NCI-H1436 treated with DMSO at 0.1 percent for 48 hours (cell line): ENCODE measurements around the gene SHROOM2.

Experiments used
- DNase-seq: peaks from one replicate; lab custom pipeline; 2025; lab: John Stamatoyannopoulos, UW

Gene SHROOM2

DNA sequence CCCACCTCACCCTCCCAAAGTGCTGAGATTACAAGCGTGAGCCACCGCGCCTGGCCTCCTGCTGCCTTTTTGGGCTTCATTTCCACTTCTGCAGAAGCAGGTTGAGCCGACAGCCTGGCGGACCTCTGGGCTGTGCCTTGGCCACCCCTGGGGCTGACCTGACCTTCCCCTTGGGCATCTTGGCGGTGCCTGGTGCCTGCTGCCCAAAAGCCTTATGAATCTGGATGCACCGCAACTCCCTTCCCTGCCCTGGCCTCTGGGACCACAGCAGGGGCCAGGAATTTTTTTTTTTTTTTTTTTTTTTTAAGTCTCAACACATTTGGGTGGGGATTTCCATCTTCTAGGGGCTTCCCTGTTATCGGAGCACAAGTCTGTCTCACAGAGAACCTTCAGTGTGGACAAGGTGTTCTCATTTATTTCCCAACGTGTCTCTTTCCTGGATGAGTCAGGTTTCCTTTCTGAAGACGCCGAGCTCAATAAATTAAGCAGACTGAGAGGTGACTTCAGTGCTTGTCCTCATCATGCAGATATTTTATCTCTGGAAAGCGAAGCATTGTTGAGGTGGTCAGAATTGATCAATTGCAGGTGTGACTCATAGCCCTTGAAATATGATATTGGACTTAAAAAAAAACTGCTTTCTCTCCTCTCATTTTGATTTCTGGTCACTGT lies 79.7 kb downstream of the SHROOM2 start:
- DNase-seq: no peak

DNA sequence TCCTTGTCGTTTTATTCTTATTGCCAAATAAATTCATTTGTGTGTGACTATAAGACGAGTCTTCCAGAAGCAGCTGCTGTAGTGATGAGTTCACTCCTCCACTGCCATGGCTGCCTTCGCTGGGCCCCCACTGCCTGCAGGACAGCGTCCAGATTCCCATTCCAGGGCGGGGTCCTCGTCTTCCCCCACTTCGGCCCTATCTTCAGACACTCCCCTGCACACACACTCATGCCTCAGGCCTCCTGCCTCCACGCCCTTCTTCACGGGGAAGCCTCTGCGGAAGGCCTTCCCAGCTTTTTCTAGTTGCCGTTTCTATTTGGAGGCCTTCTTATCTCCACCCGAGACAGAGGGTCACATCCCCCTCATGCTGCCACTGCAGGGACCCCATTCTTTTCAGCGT lies 80.4 kb downstream of the SHROOM2 start:
- no peak for DNase-seq

DNA sequence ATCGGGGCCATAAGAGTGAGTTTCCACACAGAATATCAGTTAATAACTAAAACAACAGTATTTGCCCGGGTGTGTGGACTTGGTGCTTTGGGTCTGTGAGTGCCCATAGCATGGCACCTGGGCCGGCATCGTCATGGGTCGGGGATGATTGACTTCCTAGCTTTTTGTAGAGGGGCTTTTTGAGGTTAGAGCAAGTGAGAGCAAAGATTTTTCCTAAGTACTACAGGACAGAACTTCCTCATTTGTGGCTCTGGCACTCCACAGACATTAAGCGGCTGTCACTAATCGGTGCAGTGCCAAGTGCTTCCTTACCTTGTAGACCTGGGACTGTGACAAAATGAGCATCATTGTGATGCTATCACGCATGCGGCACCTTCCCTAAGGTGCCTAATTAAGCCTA lies 81.0 kb downstream of the SHROOM2 start:
- no peak for DNase-seq

DNA sequence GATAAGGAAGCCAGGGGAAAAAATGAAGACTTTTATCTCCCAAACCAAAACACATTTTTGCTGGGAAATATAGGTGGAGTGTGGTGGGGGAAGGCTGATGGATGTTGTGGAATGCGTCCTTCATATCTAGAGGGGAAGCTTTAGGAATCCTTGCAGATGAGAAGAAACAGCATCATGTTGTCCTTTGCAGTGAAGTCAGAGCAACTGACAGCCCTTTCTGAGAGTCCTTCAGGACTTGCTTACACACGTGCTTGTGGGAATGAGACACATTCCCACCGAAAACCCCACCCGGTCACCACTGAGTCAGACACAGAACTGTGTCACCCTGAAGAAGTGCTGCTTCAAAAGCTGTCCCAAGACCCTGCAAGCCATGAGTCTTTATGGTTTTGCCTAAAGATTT lies 81.5 kb downstream of the SHROOM2 start:
- no peak for DNase-seq

DNA sequence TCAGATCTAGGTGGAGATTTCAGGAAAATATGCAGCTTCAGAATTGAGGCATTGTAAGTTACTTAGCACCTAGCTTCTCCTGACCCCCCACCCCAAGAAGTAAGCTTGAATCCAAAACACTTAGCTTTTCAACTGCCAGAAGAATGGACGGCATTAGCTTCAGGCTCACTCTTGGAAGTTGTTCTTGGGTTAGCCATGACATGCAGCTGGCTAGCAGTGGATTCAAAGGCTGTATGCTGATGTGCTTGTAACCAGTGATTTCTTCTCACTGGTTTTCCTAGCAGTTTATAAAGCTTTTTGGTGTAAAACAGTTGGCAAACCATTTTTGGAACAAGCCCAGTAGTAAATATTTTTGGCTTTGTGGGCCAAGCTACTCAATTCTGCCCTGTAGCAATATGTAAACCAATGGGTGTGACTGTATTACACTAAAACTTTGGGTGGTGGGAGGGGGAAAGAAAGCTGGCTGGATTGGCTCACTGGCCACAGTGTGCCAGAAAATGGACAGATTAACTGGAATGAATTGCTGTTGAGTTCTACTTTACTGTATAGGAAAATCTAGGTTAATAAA lies 85.6 kb downstream of the SHROOM2 start:
- no peak for DNase-seq

DNA sequence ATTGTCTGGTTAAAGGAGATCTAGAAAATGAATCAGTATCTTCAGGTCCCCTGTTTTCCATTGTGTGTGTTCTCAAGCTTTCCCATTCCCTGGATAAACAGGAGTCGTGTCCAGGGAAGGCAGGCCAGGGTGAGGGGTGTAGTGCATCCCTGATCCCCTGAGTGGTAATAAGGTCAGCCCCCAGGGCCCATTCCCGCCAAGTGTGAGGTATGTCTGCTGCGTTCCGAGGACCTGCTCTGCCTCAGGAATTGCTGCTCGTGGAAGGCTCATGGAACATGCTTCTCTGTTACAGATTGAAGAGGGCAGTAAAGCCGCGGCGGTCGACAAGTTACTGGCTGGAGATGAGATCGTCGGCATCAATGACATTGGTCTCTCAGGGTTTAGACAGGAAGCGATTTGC lies 87.1 kb downstream of the SHROOM2 start:
- DNase-seq: no peak

DNA sequence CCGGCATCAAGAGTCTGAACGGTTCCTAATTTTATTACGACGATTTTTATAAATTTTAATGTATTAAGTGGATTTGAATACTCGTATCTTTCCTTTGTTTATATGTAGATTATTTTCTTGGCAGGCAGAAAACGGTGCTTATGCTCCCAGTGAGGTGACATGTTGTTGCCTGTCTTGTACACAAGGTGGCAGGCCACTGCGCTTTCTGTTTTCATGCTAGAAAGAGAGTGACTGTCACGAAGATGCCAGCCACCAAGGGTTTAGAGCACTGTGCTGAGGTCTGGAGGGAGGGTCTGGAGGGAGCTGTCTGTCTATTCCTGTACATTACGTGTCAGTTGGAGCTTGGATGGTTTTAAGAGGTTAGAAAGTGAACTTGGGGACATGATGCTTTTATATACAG lies 87.7 kb downstream of the SHROOM2 start:
- DNase-seq: no peak

DNA sequence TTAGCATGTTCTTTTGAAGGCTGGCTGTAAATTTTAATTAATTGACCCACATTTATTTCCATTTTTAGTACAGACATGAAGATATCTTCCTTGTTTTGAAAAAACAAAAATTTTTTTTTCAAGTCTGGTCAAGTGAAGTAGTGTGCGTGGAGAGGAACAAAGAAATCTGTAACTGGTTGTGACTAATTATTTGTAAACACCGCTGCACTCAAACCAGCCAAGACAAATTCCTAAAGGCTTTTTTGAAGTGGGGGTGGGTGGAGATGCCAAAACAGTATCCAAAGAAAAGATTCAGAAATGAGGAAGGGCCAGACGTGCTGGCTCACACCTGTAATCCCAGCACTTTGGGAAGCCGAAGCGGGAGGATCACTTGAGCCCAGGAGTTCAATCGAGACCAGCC lies 88.3 kb downstream of the SHROOM2 start:
- no peak for DNase-seq

DNA sequence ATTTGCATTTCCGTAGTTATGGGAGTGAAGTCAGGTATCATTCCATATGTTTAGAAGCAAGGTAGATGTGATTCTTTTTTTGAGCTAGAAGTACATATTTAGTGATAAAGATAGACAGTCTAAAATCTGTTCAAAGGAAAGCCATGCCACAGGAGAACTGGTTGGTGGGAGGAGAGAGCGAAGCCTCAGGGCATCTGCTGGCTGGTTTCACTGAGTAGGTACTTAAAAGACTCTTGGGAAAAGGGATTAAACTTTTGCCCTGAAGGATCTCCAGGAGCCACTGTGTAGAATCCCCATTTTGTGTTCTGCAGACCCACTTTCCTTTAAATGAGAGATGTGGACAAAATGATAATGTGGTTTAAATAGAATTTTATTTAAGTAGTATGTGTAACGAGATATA lies 89.6 kb downstream of the SHROOM2 start:
- no peak for DNase-seq

DNA sequence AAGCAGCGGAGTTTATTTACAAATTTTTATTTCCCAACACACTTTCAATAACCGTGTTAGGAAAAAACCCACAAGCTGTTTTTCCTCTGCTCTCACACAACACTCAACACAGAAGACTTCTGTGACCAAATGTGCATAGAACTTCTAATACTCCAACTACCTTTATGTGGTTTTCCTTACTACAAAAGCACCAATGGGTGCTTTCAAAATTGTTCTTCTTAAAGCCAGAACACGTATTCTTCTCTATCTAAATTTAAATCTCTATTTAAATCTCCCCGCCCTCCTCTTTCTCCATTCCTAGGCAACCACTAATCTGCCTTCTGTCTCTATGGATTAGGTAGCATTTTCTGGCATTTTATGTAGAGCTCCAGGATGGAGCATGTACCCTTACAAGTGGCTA lies 90.0 kb downstream of the SHROOM2 start:
- DNase-seq: no peak

DNA sequence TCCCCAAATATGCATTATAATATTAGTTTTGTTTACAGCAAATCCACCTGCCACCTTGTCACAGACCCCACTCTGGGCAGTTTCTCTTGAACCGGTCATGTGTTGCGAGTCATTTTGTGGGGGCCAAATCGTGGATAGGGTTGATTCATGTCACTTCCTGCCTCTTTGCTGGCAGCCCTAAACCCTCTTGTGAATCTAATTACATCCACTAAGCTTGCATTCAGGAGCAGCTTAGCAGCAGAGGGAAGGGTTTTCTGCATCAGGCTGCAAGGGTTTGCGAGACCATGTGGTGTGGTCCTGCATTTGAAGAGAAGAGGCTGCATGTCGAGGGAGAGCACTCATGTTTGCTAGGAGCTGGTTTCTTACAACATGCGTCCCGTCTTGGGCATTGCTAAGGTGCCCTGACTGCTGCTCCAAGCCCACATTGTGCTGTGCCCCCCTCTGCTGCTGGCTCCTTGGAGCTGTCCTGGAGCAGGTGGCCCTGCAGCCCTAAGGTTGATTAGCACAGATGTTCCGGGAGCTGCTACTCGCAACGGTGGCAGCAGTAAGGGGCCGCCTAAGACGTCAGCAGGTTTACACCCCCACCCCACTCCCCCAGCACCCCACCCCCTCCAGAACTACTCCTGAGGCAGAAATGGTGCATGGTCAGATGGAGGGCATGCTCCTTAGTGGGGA lies 92.1 kb downstream of the SHROOM2 start:
- DNase-seq: peak; percentile 56

DNA sequence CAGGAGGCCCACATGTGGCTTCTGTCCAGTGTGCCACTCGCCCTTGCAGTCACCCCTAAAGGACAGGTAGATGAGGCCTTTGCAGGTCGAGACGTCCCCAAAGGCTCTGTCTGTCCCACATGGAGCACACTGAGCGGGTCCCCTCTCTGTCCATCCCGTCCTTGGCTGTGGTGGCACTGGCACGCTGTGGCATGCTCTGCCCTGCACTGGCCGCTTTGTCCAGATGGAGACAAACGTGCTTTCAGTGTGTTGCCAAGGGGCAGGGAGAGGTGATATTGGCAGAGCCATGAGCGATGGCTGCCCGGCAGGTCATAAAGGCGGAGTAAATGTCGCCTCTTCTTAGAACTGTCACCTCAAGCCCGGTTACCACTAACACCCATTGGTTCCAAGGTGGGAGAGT lies 94.0 kb downstream of the SHROOM2 start:
- DNase-seq: no peak

DNA sequence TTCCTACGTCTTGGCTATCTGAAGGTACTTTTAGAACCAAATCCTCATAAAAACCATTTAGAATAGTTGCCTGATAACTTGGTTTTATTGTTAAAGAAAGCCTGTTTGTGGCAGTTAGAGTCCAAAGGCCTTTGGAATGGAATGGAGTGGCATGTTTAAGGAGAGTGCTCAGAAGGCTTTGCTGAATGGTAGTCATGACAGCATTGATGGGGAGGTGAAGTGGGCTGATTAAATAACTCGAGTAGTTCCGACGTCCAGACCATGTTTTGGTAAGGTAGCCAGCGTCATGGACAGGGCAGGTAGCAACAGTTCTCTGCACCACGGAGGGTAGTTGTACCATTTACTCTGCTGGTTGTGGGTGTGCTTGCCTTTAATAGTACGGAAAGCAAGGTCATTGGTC lies 94.6 kb downstream of the SHROOM2 start:
- no peak for DNase-seq

DNA sequence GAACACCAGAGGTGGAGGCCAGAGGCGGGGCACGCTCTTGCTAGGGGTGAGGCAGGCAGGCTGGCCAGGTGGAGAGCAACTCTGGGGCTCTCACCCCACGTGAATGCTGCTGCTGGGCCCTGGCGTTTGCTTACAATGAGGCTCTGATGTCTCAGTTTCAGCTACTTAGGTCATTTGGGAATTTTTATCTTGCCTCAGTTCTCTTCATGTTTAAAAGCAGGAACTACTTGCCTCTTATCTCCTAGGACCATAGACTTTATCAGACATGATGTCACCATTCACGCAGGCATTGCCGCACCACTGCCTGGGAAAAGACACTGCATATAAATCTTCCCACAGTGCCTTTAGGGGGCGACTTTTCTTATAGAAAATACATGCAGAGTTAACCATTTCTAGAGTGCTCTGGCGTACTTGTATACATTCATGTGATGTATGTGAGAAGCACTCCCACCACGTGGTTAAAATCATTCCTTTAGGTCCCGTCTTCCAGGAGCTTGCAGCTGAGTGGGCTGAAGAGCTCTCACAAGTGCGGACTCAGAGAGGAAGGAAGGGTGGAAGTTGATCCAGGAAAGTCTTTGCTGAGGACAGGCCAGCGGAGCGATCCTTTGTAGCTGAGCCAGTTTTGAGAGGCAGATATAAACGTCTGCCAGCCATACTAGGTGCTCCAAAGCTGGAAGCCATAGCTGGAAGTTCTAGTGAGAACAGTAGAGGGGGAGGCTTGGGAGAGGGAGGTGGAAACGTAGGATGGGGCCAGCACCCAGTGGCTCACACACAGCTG lies 96.6 kb downstream of the SHROOM2 start:
- no peak for DNase-seq

DNA sequence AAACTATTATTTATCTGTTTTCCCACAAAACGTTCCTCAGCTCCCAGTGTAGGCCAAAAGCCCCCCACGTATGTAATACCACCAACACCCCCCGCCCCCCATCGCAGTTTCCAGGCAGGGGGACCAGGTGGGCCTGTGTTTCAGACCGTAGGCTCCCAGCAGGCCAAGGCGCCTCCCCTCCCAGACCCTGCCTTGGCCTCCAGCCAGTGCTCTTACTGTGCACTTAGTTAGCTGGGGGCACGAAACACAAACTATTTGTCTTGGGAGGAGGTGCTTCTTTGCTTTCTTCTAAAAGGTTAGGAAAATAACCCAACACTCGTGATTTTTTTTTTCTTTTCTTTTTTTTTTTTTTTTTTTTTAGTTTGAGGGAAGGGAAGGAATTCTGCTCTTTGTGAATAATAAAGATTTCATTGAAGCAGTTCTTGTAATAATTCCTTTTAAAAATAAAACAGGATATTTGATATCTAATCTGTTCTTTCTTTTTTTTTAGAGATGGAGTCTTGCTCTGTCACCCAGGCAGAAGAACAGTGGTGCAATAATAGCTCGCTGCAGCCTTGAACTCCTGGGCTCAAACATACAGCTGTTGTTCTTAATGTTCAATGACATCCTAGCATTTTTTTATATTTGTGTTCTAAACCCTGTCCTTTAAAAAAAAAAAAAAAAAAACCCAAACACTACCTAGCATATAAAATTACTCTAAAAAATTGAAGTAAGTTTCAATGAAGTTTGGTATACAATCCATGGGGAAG lies 98.0 kb downstream of the SHROOM2 start:
- DNase-seq: no peak

DNA sequence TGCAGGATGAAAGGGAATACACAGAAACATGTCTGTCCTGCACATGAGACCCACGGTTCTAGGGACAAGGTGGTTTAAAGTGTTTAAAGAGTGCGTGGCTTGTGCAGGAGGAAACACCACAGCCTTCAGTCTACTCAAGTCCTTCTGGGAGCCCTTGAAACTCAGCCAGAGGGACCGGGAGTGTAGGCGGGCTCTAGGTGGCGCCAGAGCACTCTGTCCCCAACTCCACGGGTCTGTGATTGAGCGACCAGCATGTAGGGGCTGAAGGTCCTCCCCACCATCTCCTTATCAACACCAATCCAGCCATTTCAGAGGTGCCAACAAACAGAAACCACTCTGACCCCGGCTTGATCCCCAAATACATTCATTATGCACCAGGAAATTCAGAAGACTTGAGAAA lies 98.9 kb downstream of the SHROOM2 start:
- peak; percentile 15 for DNase-seq

DNA sequence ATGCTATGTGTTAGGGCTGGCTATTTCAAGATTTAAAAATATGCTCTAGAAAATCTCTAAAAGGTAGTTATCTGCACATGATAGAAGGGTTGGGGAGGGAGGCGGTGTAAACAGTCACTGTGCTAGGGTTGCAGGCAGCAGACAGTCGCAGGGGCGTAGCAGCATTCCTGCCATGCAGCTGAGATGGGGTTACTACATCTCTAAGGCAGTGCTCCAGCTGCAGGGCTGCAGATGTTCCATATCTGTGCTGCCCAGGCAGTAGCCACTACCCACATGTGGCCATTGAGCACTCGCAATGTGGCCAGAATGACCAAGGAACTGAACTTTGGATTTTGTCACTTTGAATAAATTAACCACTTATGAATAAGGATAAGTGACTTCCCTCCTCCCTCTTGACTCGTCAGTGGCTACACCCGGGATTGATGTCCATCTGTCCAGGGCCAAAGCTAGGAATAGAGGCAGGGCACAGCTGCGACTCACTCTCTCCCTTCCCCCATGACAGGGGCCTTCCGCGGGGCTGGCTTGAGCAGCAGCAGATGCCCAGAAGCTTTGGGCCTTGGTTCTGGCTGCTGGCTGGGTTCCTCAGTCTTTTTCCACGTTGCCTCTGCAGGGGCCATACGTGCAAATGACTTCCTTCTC lies 101.5 kb downstream of the SHROOM2 start:
- no peak for DNase-seq

DNA sequence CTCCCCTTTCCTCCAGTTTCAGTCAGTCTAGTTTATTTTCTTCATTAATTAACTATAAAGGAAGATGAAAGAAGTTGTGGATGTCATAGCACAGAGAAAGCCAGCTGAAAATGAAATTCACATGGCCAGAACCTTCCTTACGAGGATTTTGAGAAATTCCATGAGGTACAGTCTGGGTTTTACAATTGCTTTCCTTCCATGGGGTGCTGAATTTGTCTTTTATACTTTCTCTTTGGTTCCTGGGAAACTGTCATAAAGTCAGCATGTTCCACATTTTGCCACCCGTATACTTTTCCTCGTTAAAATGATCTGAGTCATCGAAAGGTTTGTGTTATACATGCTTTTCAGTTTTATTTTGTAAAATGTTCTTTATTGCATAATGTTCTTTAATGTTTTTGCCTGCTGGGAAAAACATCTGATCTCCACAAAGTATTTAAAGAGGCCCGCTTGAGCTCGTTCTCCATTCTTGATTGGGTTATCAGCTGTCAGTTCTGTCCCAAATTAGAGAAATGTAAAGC lies 102.8 kb downstream of the SHROOM2 start:
- no peak for DNase-seq

DNA sequence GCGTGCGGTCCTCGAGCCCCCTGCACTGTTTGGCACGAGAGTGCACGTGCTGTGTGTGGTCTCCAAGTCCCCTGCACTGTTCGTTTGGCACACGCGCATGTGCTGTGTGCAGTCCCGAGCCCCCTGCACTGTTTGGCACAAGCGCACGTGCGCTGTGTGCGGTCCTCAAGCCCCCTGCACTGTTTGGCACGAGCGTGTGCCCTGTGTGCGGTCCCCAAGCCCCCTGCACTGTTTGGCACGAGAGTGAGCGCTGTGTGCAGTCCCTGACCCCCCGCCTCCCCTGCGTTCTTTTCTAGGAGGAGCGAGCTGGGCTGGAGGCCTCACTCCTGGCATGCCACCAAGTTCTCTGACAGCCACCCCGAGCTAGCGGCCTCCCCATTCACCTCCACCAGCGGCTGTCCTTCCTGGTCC lies 104.5 kb downstream of the SHROOM2 start:
- no peak for DNase-seq

DNA sequence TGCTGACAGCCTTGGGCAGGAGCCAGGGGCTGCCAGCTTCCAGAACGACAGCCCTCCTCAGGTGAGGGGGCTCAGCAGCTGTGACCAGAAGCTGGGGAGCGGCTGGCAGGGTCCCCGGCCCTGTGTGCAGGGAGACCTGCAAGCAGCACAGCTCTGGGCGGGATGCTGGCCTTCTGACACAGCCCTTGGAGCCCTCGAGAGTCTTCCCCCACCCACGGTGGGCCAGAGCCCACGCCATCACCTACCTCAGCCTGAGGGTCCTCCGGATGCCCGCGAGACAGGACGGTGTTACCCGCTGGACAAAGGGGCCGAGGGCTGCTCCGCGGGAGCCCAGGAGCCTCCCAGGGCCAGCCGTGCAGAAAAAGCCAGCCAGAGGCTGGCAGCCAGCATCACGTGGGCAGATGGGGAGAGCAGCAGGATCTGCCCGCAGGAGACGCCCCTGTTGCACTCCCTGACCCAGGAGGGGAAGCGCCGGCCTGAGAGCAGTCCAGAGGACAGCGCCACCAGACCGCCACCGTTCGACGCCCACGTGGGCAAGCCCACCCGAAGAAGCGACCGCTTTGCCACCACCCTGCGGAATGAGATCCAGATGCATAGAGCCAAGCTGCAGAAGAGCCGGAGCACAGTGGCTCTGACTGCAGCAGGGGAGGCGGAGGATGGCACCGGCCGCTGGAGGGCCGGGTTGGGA lies 109.1 kb downstream of the SHROOM2 start:
- no peak for DNase-seq

DNA sequence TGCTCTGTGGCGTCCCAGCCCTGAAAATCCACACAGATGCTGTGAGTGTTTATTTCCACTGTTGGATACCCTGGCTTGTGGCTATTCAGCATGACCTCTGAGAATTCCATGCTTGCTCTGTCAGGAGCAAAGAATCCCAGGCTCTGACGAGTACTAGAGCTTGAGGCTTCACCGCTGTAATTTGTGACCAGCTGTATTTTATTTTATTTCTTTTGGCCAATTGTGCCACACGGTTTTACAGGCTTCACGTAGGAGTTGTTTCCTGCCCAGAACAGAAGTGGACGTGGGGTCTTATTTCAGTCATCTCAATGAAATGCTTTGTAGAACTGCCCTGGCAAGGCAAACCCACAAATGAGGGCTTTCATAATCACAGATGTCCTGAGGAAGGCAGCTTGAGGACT lies 111.5 kb downstream of the SHROOM2 start:
- no peak for DNase-seq
